RKO (cell line): ENCODE measurements around the gene MAPKAP1.

Experiments
- DNase-seq: peaks from one replicate; pipeline ENCODE4 v3.0.0-alpha.2; 2016; ENCODE audit warnings: low spot score

Gene MAPKAP1

DNA sequence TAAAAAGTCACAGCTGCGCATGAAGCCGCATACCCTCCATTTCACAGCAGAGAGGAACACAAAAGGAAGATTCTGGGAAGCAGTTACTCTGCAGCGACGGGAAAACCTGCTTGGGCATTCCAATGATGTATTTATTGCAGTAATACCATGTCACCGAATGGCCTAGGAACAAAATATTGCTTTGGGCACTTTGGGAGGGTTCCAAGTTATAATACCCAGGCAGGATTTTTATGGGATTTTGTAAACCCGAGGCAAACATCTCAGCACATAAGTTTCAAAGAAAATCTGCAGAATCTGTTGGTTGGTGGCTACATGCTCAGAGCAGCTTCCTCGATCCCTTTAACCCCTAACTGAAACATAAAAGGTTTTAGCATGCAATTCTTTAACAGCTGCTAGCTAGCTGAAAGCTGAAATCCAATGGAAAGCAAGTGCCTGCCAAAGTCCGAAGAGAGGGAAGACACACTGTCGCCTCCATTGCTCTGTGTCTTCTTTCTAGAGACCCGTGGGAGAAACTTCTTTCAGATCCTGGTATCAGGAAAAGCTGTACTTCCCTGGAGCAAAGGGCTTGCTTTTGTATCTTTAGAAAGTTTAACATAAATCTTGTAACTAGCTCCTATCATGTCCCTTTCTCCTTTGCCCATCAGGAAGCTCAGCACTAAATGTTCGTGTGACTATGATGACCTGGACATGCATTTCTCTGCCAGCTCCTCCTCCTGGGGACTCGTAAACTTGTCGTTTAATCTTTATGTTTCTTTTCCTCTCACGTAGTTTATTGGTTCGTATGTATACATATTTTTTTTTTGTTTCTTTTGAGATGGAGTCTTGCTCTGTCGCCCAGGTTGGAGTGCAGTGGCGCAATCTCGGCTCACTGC lies 195.0 kb downstream of the MAPKAP1 start:
- DNase-seq = no peak

DNA sequence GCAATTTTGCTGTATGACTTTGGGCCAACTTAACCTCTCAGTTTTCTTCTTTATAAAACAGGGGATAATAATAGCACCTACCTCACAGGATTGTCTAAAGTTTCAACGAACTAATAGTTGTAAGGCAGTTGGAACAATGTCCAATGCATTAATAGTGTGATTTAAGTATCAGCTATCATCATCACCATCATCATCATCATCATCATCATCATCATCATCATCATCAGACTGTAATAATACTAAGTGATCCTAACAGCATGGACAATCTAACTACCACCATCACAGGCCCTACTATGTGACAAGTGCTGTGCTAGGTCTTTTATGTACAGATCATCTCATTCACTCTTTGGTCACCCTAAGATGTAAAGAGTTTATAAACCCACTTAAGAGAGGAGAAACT lies 196.0 kb downstream of the MAPKAP1 start:
- DNase-seq = no peak

DNA sequence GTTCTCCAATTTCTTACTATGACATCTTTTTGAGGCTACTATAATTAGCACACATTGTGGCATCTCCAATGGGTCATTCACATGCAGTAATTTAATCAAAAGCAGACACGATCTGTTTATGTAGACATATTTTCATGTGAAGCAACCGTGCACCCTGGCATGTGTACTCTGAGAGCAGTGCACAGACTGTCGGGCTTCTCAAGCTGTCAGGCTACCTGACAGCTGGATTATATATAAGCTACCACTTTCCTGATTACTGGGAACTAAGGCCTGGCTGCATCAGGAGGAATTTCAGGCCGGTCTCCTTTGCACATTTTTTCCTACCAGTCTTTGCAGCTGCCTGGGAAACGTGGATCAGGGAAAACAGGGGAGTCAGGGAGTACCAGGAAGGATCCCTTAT lies 197.5 kb downstream of the MAPKAP1 start:
- no peak for DNase-seq

DNA sequence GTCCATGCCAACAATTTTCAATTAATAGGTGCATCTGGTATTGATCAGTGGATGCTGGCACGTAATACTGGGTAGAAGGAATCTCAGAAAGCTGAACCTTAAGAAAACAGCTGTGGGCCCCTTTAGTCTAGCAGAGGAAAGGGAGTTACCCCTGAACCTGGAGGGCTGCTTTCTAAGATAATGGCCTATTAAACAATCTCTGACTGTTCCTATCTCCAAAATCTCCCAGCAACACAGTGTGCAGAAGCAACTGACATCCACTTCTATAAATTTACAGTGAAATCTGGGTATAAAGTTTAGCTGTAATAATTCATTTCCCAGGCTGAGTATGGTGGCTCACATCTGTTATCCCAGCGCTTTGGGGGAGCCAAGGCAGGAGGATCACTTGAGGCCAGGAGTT lies 198.8 kb downstream of the MAPKAP1 start:
- DNase-seq = no peak

DNA sequence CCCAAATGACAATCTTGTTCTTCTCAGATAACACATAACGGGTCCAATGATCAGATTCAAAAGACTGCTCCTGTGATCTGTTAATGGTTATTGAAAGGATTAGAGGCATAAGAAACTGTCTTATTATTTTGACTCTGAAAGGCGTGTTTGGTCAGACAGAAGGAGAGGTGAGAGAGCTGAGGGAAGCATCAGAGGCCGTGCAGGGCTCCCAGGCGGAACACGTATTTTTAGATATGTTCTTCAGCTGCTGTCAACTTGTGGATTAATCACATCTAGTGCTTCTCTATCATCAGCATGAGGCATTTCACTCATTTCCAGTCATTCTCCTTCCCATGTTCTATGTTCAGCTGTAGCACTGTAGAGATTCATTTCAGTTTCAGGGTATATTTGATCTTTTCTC lies 199.8 kb downstream of the MAPKAP1 start:
- DNase-seq = no peak

DNA sequence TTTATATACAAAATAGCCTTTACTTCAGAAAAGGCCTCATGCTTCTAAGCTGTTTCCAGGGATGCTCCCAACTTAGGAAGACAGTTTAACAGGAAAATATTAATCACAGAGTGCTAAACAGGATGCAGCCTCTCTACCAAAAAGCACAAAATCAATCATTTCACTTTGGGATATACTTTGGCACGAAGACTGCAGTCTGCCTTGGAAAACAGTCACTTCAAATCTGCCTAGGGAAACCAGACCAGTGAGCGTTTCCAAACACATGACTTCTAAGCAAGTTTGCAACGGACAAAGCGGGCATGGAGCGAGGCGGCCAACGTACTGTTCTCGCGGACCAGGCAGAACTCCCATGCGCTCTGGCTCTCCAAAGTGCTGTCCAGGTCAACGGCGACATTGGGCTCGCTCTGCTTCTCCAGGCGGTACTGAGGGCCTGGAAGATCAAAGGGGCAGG lies 201.0 kb downstream of the MAPKAP1 start:
- no peak for DNase-seq

DNA sequence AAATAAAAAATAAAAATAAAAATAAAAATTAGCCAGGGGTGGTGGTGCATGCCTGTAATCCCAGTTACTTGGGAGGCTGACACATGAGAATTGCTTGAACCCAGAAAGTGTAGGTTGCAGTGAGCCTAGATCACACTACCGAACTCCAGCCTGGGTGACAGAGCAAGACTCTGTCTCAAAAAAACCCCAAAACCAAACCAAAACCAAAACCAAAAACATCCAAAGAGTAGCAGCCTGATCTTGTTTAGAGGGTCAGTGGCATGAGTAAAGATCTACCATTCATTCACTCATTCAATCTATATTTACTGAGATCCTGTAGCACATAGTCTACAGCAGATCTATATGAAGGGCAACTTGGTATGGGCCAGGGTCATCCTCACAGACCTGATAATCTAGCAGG lies 202.4 kb downstream of the MAPKAP1 start:
- DNase-seq = no peak

DNA sequence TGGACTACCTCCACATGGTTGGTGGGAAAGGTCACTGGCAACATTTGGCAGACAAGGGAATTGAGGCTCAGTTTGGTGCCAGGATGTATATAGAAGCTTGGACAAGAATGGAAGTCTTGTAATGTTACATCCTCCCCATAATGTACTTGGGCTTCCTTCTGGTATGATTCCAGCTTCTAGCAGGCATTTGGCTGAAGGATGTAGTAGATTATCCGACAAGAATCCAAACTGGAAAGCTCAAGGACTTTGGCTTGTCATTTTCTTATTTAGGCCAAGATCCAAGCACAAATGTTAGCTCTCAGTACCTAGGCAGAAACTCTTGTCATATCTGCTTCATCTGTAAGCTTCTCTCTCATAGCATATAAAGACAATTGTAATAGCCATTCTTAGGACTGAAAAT lies 209.1 kb downstream of the MAPKAP1 start:
- DNase-seq = no peak

DNA sequence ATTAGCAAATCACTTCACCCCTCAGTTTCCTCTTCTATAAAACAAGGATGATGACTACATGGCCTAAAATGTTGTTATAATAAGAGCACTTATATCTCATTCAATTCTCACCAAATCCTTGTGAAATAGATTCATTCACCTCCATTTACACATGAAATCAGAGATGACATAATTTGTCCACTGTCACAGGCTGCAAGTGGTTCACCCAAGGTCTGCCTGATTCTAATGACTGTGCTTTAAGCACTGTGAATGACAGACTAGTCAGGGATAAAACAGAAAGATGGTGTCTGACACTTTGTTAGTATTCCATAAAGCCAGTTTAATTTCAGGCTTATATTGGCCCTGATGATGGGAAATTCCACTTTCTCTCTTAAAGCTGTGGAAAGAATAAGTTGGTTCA lies 209.5 kb downstream of the MAPKAP1 start:
- no peak for DNase-seq

DNA sequence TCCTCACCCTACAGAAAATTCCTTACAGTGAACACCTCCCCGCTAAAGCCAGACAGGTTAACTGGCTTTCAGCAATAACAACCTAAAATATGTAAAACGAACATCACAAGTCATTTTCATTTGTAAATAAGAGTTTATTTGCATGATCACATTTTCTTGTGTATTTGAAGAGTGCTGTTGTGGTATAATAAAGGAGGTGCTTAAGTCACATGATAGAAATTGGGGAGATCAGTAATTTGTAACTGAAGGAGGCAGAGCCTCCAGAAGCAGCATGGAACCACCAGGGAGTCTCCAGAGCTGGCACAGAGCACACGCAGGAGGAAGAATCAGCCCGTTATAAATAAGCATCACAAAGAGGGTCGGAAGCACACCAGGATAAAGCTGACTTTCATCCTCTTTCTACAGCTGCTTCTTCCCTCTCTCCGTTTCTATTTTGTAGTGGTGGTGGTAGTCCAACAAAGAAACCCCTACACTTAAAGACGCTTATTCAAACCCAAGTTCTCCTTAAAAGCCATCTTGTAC lies 210.6 kb downstream of the MAPKAP1 start:
- DNase-seq = no peak

DNA sequence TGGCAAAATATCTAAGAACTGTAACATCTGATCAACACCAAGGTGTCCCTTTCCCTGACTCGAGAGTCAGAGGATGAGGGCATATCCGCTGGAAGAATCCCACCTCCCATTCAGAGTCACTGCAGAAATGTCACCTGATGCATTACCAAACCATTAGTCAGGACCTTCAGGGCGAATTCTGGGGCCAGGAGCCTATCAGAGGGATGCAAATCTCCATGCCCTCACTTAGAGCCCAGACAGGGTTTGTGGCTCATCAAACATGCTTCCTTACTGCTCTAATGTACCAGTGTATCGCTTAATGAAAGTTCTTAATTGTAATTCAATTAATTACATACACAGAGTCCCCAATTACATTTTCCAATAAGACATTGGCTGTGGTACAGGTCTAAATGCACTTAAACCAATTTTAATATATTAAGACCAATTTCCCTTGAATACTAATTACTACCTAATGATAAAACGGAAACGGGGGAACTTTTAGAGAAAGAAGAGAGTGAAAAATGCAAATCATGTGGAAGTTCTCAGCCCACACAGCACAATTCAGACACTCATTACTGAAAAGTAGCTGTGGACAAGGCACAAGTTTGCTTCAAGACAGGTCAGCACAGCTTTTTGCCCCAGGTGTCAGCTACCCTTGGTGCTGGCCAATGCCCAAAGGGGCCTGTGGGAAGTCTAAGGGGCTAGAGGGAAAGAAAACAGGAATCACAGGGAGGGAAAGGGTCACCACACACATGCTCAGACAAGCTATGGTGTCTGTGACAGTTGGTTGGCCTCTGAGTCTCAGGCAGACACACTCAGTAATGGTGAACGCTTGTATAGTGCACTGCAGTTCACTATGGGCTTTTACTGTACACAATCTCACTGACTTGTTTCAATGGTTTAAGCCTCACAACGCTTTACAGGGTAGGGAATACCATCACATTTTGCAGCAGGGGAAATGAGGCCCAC lies 211.6 kb downstream of the MAPKAP1 start:
- peak; percentile 40 for DNase-seq

DNA sequence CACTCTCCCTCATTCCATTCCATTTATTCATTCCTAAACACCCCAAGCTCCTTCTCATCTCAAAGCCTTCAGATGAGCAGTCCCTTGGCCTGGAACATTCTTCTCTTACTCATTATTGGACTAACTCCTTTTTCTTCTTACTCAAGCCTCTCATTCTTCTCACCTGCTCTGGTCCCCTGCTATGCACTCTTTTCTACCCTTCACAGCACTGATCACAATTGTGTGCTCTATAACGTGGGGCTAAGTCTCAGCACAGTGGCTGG lies 212.4 kb downstream of the MAPKAP1 start:
- no peak for DNase-seq

DNA sequence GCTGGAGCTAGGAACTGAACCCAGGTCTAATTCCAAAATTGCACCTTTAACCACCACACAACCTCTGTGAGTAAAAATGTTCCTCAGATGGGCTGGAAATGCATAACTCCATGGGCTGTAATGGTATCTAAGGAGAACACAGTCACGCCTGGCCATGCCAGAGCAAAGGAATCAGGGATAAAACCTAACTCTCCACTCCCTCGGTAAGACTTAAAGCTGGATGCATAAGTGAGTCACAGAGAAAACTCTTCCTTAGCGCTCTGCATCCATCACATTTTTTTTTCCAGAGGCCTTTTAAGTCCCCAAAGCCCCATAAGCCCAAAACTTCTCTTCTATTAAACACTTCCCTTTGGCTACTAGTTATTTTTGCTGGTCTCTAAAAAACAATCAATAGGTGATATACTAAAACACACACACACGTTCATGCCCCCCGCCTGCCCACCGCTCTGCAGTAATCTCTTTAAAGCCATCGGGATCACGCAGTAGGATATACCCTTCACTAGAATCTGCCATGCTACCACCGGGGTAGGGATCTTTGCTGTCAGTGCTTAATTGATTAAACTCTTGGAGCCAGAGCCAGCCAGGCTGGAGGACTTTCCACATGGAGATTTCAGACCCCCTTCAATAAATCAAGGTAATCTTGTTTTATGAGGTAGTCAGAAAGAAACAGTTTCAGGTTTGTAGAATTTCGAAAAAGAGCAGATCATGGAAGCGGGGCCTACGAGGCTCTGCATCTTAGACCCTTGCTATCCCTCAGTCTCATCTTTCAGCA lies 212.9 kb downstream of the MAPKAP1 start:
- no peak for DNase-seq

DNA sequence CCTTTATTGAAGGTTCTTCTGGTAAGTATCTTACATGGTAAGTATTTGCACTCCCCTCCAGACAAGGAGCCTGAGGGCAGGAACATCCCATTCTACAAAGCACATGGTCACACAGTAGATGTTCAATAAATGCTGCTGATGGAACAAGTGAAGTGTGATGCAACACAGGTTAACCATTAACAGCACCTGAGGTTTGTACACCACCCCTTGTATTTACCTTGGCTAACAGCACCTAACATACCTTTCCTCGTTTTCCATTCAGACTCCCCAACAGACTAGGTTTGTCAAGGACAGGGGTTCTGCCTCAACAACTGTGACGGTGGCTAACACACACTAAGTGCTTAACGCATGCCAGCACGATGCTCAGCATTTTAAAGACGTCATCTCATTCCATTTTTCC lies 213.6 kb downstream of the MAPKAP1 start:
- no peak for DNase-seq

DNA sequence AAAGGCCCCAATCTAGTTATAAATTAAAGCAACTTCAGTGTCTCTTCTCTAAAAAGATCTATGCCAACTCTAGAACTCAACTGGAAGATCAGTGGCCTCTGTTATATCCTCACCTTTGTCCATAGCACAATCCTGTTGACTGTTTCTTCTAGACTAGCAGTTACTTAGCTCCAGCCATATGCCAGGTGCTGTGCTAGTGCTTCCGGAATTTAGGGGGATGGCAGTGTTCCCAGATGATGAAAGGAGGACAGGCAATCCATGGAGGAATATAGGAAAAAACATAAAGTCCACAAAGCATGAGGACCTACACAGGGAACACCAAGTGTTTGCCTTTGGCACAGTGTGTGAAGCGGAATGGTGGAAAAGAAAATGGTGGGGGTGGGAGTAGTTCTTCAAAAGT lies 214.3 kb downstream of the MAPKAP1 start:
- no peak for DNase-seq

DNA sequence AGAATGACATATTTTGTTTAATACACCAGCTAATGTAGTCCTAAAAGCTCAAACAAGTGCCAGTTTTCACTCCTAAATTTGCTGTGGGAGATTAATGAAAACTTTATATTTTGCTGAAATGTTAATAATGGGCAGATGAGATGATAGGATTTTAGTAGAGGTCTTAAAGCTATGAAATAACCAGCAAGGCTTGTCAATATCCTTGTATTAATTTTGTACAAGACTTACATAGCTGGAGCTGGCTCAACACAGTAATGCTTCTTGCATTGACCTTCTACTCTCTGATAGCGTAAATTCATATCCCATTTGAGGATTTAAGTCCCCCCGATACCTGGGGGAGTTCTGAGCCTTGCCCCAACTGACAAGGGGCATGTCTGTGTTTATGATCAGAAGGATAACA lies 219.2 kb downstream of the MAPKAP1 start:
- DNase-seq = no peak

DNA sequence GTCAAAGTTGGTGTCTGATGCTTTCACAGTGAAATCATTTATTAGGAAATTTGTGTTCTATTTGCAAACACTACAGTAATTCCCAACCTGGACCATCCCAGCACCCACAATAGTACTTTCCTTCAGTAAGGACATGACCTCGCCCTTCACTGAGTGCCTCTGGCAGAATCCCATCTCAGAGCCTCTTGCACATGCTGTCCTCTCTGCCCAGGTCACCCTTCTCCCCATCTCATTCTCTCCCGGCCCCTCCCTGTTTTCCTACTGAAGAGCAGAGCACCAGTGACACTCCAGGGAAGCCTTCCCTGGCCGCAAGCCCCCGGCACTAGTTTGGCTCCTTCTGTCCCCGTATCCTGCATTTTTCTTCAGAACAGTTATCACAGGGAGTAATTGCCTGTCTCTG lies 220.4 kb downstream of the MAPKAP1 start:
- no peak for DNase-seq

DNA sequence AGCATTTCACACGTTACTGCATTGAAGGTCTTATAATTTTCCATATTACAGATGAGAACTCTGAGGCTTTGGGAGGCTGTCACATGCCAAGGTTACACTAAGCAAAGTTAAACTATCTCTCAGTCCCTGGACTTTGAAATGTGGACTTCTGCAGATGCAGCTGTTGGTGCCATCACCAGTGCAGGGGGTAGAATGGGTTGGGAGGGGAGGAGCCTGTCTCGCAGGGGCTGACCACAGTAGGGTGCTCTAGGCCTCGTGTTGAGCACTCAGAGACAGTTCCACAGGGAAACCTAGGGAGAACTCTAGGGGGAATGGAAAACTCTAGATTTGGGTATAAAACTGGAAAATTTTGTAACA lies 220.9 kb downstream of the MAPKAP1 start:
- no peak for DNase-seq

DNA sequence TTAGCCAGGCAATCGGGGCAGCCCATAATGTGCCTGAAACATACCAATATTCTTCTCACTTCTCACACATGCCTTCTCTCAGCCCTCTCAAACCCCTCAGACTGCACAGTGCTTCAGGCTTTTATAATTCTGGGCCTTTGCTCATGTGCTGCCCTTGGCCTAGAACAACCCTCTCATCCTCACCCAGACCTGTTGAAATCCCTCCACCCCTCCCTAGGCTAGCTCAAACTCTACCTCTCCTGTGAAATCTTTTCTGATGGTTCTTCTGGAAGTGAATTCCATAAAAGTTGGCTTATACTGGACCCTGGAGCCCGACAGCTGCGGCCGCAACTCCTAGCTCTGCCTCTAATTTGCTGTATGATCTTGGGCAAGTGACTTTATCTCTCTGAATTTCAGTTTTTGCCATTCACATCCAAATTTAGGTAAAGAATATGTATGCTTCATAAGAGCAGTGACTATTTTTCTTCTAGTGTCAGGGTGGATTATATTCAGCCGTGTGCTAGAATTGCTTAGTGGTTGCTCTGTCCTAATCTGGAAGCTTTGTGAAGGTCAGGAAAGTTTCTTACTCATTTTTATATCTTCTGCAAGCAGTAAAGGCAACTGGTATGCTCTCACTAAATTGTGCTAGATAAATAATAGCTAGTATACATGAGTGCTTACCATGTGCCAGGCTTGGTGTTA lies 221.4 kb downstream of the MAPKAP1 start:
- no peak for DNase-seq

DNA sequence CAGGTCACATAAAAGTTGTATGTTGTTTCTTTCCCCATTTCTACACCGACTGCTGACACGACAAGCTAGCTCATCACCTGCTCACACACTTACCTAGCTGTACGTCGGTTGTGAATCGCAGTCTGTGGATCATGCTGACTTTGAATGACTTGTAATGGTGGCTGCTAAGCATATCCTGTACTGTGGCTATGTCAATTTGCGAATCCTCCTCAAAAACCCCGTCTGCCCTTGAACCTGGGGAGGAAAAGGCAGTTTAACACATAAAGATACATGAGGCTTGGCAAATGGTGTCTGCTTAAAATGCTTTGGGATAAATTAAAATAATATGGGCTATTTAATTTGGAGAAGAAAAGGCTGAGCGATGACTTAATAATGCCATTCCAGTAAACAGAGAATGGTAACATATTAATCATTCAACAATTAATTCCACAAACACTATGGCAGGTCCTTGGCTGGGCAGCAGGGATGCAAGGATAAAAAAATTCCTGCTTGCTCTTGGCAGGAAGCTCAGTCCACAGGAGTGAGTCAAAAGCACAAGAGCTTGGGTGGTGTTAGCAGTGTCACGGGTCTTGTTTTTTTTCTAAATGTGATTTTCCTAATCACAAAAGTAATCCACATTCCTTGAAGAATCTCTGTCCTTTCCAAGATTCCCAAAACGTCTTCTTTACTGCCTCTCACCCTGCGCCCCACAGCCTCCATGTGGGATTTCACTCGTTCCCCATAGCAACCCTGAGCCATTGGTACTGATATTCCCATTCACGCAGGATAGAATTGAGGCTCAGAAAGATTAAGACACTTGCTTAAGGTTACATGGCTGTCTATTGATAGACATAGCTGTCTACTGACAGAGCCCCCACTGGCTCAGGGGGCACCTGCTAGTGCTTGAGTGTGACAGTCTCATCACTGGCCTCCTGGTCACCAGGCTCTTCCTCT lies 222.4 kb downstream of the MAPKAP1 start:
- no peak for DNase-seq

DNA sequence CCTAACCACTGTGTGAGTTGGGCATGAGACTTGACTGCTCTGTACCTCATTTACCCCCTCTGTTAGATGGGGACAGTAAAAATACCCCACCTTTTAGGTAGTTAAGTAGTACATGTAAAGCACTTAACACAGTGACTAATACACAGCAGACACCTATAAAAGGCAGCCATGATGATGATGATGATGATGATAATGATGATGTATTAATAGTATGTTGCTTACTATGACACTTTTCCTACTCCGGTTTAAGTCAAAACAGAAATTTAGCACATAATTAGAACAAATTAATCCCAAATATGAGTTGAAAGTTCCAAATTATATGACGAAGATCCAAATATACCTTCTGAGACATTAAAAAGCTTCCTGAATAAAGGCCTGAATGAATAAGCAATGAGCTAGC lies 223.3 kb downstream of the MAPKAP1 start:
- no peak for DNase-seq
